ENCODE data around the gene ZBTB12. TPM values are rescaled to one million over a fixed set of nuclear protein-coding genes. Genes with fewer than 3 reads are reported as not detected.
A peak's percentile ranks its signal among the peaks of the same experiment; 100 is the strongest.

ZBTB12 gene
- total and polyA plus RNA-seq, 2 of the 13 experiments (the other 11 are each of a cell fraction or from before 2014, with no cell fraction given): 4.8 to 6.0 TPM

GRCh38 chr6:31865205-31866118 is 36.4 kb downstream of the ZBTB12 start (continued):
- TF ChIP-seq ZNF318 (CRISPR knock-in tag; IDR thresholded peaks at IDR 0.05) (no peak), CEBPG (CRISPR knock-in tag; IDR thresholded peaks at IDR 0.05) (no peak; the same call in none of the 2 replicates), ZNF256 (CRISPR knock-in tag; conservative IDR thresholded peaks at IDR 0.05) (peak; percentile 68), SNAPC4 (CRISPR knock-in tag; IDR thresholded peaks at IDR 0.05) (no peak), ZNF616 (CRISPR knock-in tag; IDR thresholded peaks at IDR 0.05; ENCODE audit: low read depth) (no peak), NKX3-1 (CRISPR knock-in tag; IDR thresholded peaks at IDR 0.05) (peak; percentile 60; the same call in 1 of the 2 replicates), FOXK2 (IDR thresholded peaks at IDR 0.05) (no peak), PHF8 (CRISPR knock-in tag; IDR thresholded peaks at IDR 0.05) (peak; percentile 48; the same call in 1 of the 2 replicates), MAFG (CRISPR knock-in tag; IDR thresholded peaks at IDR 0.05) (no peak), ZBTB7A (CRISPR knock-in tag; IDR thresholded peaks at IDR 0.05) (peak; percentile 68), SIN3B (IDR thresholded peaks at IDR 0.05; ENCODE audit: low read length) (no peak), ZNF333 (CRISPR knock-in tag; IDR thresholded peaks at IDR 0.05; ENCODE audit: borderline replicate concordance) (no peak)

Data from HepG2 (cell line).